GM12874 (cell line): ENCODE measurements around the gene G2E3.

Experiments used
- CTCF ChIP-seq: IDR thresholded peaks from 2 replicates; pipeline ENCODE4 v1.5.1; 2011; ENCODE audit warnings: low read depth, mild to moderate bottlenecking, control low read depth, low read length, moderate library complexity; ENCODE audit not compliant: insufficient read depth

Gene G2E3

GRCh38 chr14:30580616-30581282 lies 21.8 kb downstream of the G2E3 start:
- TF ChIP-seq CTCF: no peak

GRCh38 chr14:30581283-30581625 lies 22.3 kb downstream of the G2E3 start:
- no peak for TF ChIP-seq CTCF

- TF ChIP-seq CTCF: no peak
Measured at GRCh38 chr14:30582376-30582775, 23.4 kb downstream of the G2E3 start.

GRCh38 chr14:30584058-30584630 lies 25.2 kb downstream of the G2E3 start:
- TF ChIP-seq CTCF: no peak

- TF ChIP-seq CTCF: no peak
Measured at GRCh38 chr14:30585204-30585603, 26.2 kb downstream of the G2E3 start.

- no peak for TF ChIP-seq CTCF
Measured at GRCh38 chr14:30587141-30587540, 28.2 kb downstream of the G2E3 start.

- no peak for TF ChIP-seq CTCF
Measured at GRCh38 chr14:30588873-30589272, 29.9 kb downstream of the G2E3 start.
